GM21786 (cell line): ENCODE results near the gene SYMPK.
"Not testable (repeated sequence)": the region's sequence is repeated elsewhere in the genome, so short reads cannot be mapped to it uniquely, and the experiment has no call there.

Experiments used
- ATAC-seq: cut with Tn5 transposase; IDR thresholded peaks from one replicate; pipeline ENCODE4 v1.9.1; 2021; ENCODE audit not compliant: unreplicated experiment

Gene SYMPK

GRCh38 chr19:45870798-45871197, 7.9 kb upstream of the SYMPK start:
- no peak for ATAC-seq

DNA sequence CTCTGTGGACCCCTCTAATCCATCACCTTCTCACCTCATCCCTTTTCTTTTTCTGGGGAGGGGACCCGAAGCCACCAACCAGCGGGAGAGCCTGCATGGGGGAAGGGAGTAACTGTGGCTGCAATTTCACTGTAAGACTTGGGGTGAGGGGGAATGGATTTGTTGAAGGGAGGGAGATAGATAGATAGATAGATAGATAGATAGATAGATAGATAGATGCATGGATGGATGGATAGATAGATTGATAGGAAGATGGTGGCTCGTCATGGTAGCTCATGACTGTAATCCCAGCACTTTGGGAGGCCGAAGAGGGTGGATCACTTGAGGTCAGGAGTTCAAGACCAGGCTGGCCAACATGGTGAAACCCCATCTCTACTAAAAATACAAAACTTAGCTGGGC, 4.3 kb upstream of the SYMPK start:
- not testable (repeated sequence) for ATAC-seq

DNA sequence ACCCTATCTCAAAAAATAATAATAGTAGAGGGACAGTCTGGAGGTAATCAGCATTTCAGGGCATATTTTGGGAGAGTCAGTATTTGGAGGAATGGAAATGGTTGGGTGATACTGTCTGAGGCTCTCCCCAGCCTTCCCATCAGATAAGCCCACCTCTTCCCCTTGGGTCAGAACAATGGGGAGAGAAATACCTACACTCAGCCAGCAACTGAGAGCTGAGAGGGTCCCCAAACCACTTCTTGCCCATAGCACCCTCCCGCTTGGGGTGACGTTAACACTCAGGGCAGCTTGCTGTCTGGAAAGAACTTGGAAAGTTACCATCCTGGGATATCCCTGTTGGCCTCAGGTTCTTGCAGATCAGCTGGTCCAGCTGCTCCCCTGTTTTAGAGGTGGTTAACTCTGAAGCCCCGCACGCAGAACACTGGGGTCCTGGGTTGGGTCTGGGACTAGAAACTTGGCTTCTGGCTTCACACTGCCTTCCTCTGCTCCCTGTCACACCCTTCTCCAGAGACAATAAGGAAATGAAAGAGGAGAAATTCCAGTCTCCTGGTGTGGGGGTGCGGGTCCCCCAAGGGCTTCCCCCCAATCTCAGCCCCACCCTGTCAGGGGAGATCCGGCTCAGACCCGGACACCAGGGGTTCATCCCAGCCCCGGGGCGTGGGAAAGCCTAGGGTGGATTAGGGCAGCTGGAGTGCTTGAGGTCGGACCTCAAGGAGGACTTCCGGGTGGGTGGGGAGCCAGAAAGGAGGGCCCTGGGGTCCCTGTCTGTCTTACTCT, 3.6 kb upstream of the SYMPK start:
- ATAC-seq, result no peak

GRCh38 chr19:45865269-45865948, 2.5 kb upstream of the SYMPK start:
- no peak for ATAC-seq

DNA sequence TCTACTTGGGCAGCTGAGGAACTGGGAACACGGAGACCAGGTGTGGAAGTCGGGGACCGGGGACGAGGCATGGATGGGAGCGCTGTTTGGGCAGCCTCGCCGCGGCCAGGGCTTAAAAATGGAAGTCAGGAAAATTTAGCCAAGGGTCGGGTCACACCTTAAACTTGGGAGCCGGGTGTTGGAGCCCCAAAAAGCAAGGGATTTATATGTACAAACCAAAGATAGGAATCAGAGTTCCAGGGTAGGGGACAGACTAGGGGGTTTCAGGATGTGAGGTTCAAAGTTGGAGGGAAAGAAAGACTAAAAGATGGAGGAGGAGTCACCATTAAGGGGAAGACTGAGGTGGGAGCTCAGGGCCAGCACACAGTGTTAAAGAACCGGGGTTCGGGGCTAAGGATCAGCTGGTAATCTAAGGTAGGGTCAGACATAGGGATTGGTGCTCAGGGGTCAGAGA, 1.7 kb upstream of the SYMPK start:
- no peak for ATAC-seq

DNA sequence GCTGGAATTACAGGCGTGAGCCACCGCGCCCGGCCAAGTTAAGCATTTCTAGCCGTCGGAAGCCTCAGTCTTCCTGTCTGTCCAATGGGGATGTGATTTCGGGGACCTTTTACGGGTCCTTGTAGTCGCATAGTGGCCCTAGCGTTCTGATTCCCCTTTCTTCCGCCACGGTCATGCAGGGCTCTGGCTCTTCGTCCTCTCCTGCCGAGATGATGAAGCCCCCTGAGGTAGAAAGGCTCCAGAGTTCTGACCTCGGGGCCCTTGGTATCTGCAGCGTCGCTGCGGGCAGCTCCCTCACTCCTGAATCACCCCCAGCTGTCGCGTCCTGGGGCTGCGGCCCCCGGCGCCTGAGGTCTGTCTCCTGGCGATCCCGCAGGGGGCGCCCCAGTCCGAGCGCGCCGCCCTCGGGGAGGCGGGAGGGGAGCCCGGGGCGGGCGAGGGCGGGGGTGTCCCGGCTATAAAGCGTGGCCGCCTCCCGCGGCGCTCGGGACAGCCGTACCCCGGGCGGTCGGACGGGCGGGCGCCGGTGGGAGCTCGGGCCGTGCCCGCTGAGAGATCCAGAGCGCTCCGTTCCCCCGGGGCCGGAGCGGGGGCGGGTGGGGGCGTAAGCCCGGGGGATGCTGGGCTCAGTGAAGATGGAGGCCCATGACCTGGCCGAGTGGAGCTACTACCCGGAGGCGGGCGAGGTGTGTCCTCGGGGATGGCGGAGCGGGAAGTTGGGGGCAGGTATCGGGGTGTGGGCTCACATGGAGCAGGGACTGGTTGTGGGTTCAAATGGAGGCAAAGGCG, 1.1 kb upstream of the SYMPK start, which contains the start of gene FOXA3:
Gene FOXA3 (plus strand): TSS at position 487 of the 789 bp plus-strand sequence. CDS start 131 bp downstream, at position 618.
- no peak for ATAC-seq

- no peak for ATAC-seq
Observed at GRCh38 chr19:45863335-45863839, 440 bp upstream of the SYMPK start.

DNA sequence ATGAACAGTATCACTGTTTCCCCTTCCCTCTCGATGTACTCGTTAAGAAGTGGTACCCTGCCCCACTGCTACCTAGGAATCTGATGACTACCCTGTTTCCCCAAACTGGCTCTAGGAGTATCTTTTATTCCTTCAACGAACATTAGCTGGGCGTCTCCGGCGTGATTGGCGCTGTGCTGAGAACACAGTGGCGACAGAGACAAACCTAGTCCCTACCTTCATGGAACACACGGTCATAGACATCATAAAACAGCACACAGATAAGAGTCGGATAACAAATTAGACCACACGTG, 730 bp downstream of the SYMPK start:
- no peak for ATAC-seq

DNA sequence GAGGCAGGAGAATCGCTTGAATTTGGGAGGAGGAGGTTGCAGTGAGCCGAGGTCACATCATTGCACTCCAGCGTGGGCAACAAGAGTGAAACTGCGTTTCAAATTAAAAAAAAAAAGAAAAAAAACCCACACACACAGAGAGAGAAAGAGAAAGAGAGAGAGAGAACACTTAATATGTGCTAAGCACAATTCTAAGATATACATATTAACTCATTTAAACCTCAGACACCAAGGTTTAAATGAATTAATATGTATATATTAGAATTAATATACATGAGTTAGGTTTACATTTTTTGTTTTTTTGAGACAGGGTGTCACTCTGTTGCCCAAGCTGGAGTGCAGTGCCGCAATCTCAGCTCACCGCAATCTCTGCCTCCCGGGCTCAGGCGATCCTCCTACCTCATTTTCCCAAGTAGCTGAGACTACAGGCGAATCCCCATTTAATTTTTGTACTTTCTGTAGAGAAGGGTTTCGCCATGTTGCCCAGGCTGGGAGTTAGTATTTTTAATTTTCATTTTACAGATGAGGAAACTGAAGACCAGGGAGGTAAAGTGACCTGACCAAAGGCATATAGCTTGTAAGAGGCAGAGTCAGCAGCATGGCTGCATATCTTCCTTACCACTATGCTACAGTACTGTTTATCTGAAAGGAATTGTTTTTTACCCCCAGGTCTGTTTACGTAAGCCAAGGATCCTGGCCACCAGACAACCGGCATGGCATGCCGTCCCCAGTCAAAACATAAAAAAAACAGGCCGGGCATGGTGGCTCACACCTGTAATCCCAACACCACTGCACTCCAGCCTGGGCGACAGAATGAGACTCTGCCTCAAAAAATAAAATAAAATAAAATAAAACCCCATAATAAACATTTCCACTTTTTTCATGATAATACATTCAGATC, 2.3 kb downstream of the SYMPK start:
- no peak for ATAC-seq

DNA sequence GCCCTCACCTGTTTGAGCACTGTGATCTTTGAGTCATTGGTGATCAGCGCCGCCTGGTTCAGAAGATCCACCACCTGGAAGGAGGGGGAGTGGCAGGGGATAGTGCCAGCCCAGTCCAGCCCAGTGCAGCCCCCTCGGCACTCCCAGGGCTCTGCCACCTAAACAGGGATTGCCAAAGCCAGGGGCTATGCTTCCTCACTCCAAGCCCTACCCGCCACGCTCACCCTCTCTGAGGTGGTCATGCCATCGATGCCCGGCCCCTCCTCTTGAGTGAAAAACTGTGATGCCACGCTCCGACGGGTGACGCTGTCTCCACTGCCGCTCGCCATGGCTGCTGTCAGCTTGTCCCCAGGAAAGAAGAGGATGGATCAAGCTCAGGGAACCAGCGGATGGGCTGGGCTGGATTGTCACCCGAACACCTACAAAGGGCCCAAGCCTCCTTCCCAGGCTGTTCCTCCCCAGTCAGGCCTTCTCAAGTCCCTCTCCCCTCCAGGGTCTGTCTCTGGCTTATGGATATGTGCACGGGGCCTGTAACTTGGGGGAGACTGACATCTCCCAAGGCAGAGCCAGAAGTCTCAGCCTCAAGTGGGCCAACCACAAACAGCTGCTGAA, 8.7 kb downstream of the SYMPK start:
- no peak for ATAC-seq

GRCh38 chr19:45852983-45853382, 10.0 kb downstream of the SYMPK start:
- no peak for ATAC-seq

DNA sequence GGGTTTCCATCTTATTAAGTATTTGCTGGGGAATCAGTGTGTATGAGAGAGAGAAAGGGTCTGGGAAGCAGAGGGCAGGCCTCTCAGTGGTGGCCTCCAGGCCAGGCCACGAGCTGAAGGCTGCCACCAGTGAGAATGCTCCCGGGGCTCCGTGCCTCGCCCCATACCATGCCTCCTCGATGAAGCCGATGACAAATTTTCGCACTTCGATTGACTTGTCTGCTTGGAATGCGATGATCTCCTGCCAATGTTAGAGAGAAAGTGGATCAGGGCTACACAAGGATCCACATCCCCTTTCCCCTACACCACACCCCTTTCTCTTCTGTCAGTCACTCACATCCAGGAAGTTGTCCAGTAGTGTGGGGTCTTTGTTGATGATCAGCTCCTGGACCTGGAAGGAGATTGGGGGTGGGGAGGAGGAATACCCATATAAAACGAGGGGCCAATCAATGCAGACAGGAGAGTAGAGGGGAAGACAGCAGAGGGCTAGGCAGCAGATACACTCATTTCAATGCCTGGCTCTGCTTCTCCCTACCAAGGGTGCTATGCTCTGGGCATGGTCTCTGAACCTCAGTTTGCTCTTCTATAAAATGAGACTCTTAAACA, 10.7 kb downstream of the SYMPK start:
- no peak for ATAC-seq

DNA sequence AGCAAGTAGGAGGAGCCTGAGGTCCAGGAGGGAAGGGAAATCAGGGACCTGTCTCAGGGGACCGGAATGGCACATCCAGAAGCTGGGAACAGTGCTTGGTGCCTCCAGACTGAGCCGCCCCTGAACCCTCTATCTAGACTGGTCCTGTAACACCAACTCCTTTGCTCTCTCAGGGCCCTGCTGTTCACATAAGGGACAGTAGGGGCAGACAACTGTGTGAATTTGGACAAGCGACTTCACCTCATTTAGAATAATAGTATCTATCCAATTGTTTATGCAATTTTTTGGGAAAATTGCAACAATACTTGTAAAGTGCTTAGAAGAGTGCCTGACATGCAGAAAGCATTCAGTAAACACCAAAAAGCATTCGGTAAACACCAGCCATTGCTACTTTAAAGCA, 14.0 kb downstream of the SYMPK start:
- no peak for ATAC-seq

GRCh38 chr19:45847663-45848062, 15.3 kb downstream of the SYMPK start:
- no peak for ATAC-seq

GRCh38 chr19:45842198-45842597, 20.7 kb downstream of the SYMPK start:
- ATAC-seq, result no peak

DNA sequence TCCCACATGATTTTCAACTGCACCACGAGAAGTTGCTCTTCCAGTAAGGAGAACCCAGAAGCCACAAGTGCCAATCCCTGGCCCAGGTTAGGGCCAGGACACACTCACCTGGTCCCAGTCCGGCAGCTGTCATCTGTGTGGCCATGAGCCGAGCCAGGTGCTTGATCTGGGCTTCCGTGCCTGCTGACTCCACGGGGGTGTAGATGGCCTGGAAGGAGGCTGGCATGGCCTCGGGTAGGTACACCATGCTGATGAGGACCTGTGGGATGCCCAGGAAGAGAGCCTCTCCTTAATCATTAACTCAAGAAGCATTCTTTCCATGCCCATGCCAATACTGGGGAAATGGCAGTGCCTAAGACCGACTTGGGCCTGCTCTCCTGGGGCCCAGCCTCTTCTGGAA, 28.0 kb downstream of the SYMPK start:
- ATAC-seq, result no peak

DNA sequence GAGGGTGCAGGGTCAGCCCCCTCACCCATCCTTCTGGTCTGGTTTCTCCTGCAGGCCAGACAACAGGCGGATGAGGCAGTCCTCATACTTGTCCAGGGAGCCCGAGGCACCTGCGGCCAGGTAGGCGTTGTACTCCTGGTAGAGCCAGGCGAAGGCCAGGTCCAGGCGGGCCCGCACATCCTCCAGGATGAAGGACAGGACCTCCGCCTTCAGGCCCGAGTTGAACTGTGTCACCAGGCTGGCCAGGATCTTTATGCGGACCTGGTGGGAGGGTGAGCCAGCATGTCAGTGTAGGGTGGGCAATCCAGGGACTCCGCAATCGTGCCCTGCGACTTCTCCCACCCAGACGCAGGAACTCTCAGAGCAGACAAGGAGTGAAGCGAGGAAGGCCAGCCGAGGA, 34.0 kb downstream of the SYMPK start:
- ATAC-seq, result no peak

- ATAC-seq, result no peak
Observed at GRCh38 chr19:45828523-45828922, 34.4 kb downstream of the SYMPK start.

DNA sequence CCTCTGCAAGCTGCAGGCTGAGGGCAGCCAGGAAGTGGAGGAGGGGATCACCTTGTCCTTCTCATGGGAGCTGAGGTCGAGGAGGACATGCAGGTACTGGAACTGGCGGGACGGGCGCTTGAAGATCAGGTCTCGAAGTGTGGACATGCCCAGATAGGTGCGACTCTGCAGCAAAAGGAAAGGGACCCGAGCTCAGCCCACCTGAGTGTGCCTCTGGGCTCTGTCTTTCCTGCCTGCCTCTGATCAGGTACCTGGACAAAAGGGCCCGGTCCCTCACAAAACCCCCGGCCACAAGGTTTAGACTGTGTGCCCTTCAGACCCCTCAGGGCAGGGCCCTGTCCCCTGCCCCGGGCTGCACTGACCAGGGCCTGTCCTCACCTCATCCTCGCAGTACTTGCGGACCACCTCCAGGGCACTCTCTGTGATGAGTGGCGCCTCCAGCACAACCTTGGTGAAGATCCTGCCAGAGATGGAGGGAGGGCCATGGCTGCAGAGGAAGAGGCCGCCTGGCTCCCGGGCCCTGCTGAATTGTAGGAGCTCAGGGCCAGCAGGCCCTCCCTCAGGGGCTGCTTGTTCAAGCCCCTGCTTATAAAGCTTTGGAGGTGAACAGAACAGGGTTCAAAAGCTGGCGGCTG, 35.4 kb downstream of the SYMPK start:
- ATAC-seq, result no peak
